Keratinocyte (primary cell): Measurements from ENCODE around the gene REG4. TPM values are rescaled to one million over a fixed set of nuclear protein-coding genes. Genes with fewer than 3 reads are reported as not detected.

Source experiments
- DNase-seq: peaks from one replicate; pipeline ENCODE4 v3.0.0-alpha.2; 2011; ENCODE audit warnings: low read depth, missing footprints, low spot score
- FAIRE-seq: peaks from 2 replicates; lab custom pipeline; 2011; peaks lifted over from hg19 to GRCh38; lab: Jason Lieb, UNC
- H2AFZ ChIP-seq: 2 replicates; pipeline ENCODE4 v1.6.0; 2012; ENCODE audit warnings: low read length, control low read depth, inconsistent platforms; ENCODE audit not compliant: control insufficient read depth
- H3K27ac ChIP-seq: 2 replicates; pipeline ENCODE4 v1.5.1; 2011; ENCODE audit warnings: low read length; ENCODE audit not compliant: control insufficient read depth, insufficient read depth
- H3K27me3 ChIP-seq: 3 replicates; pipeline ENCODE4 v1.6.0; 2011; ENCODE audit warnings: low read length; ENCODE audit not compliant: control insufficient read depth, insufficient read depth; ENCODE audit errors: extremely low read depth
- H3K36me3 ChIP-seq, 2 experiments: 2 replicates in 1 of 2; 3 replicates in 1 of 2; pipeline ENCODE4 v1.5.1; 2011; ENCODE audit warnings: low read length in 2 of 2, mild to moderate bottlenecking in 1 of 2; ENCODE audit not compliant: control insufficient read depth in 2 of 2, insufficient read depth in 2 of 2; ENCODE audit errors: extremely low read depth in 1 of 2
- H3K4me1 ChIP-seq: 3 replicates; pipeline ENCODE4 v1.5.1; 2011; ENCODE audit warnings: low read length; ENCODE audit not compliant: control insufficient read depth, insufficient read depth; ENCODE audit errors: extremely low read depth
- H3K4me2 ChIP-seq: 3 replicates; pipeline ENCODE4 v1.6.0; 2011; ENCODE audit warnings: low read depth, low read length; ENCODE audit not compliant: control insufficient read depth, insufficient read depth; ENCODE audit errors: extremely low read depth
- H3K4me3 ChIP-seq, 3 experiments: fragments of 200-600 bp in 1 of 3; sonication (generic) in 1 of 3; 2 replicates in 2 of 3; 3 replicates in 1 of 3; pipeline ENCODE4 v1.5.1; 2011 to 2016; ENCODE audit warnings: low read length in 3 of 3, mild to moderate bottlenecking in 3 of 3, control low read depth in 2 of 3, inconsistent platforms in 1 of 3, low read depth in 1 of 3, mixed read lengths in 1 of 3, mixed run types in 1 of 3, moderate library complexity in 1 of 3; ENCODE audit not compliant: control insufficient read depth in 2 of 3, insufficient read depth in 2 of 3; ENCODE audit errors: extremely low read depth in 1 of 3
- H3K79me2 ChIP-seq: 2 replicates; pipeline ENCODE4 v1.6.0; 2012; ENCODE audit warnings: low read length; ENCODE audit not compliant: control insufficient read depth, insufficient read depth
- H3K9ac ChIP-seq: 3 replicates; pipeline ENCODE4 v1.6.0; 2011; ENCODE audit warnings: low read length; ENCODE audit not compliant: control insufficient read depth, insufficient read depth; ENCODE audit errors: extremely low read depth
- H3K9me1 ChIP-seq: 3 replicates; pipeline ENCODE4 v1.6.0; 2011; ENCODE audit warnings: low read length; ENCODE audit not compliant: control insufficient read depth, insufficient read depth; ENCODE audit errors: extremely low read depth
- H3K9me3 ChIP-seq: 2 replicates; pipeline ENCODE4 v1.5.1; 2012; ENCODE audit warnings: low read depth, low read length; ENCODE audit not compliant: control insufficient read depth
- H4K20me1 ChIP-seq: 3 replicates; pipeline ENCODE4 v1.6.0; 2011; ENCODE audit warnings: low read length; ENCODE audit not compliant: control insufficient read depth, insufficient read depth; ENCODE audit errors: extremely low read depth
- CTCF ChIP-seq, 3 experiments: IDR thresholded peaks in 1 of 3; conservative IDR thresholded peaks in 1 of 3; optimal IDR thresholded peaks in 1 of 3; 2 replicates in 2 of 3; 3 replicates in 1 of 3; pipeline versions ENCODE3 to v1.5.1; 2011; ENCODE audit warnings: low read length in 3 of 3, mild to moderate bottlenecking in 3 of 3, moderate library complexity in 2 of 3, control low read depth in 1 of 3, inconsistent platforms in 1 of 3; ENCODE audit not compliant: insufficient read depth in 2 of 3; ENCODE audit errors: extremely low read depth in 1 of 3
- EZH2 ChIP-seq: IDR thresholded peaks from one replicate; pipeline ENCODE4 v1.6.1; 2012; ENCODE audit warnings: inconsistent platforms, mild to moderate bottlenecking, low read length, moderate library complexity
- dilution Hi-C: fragments of 300-500 bp; cut with MboI; formaldehyde crosslinking; loops from one replicate; pipeline ENCODE4 v1.7.0; 2020; ENCODE audit warnings: low sequenced_read_pairs; ENCODE audit not compliant: extremely low pct_ligation_motif_present
- polyA plus RNA-seq, 5 experiments: library from polyadenylated mRNA; depleted of rRNA in 3 of 5; stranded (reverse) in 3 of 5; stranded (forward) in 1 of 5; unstranded in 1 of 5; fragments of >200 nt; gene quantifications; 1 replicate in 1 of 5; 2 replicates in 3 of 5; 3 replicates in 1 of 5; pipeline versions ENCODE4 v1.2.1 to v1.2.3, GENCODE V29; 2011 to 2012; ENCODE audit warnings: missing spikeins in 2 of 5, low read depth in 1 of 5, low replicate concordance in 1 of 5

REG4 gene
- polyA plus RNA-seq, 1 donor (not counting 4 experiments of a cell fraction or from before 2014, with no cell fraction given) = not detected

- Histone ChIP-seq H3K9ac (no peak overlapping the region), H3K4me2 (no peak overlapping the region), H3K36me3 (no peaks in the 10 kb centered on the region), H3K9me3 (no peaks in the 10 kb centered on the region), H4K20me1 (no peaks in the 10 kb centered on the region), H3K4me1 (no peaks in the 10 kb centered on the region), H3K9me1 (no peaks in the 10 kb centered on the region), H3K27me3 (no peaks in the 10 kb centered on the region), H3K79me2 (no peaks in the 10 kb centered on the region), H2AFZ (no peak overlapping the region), H3K27ac (no peak overlapping the region), H3K4me3 (no peak overlapping the region)
- FAIRE-seq (no peak), DNase-seq (no peak)
- TF ChIP-seq EZH2 (no peak), CTCF (optimal IDR thresholded peaks at IDR 0.05 in 1 of 3, IDR thresholded peaks at IDR 0.05 in 1 of 3, conservative IDR thresholded peaks at IDR 0.05 in 1 of 3; ENCODE audit: extremely low read depth in 1 of 3, insufficient read depth in 2 of 3, low read length in 3 of 3) (no peak)
- dilution Hi-C loops = no loop called here
These were observed 12.3 kb downstream of the REG4 start for GRCh38 chr1:119799003-119799402.

GRCh38 chr1:119797606-119798005, 13.7 kb downstream of the REG4 start:
- H3K4me2 ChIP-seq = no peak overlapping the region
- DNase-seq (no peak), FAIRE-seq (no peak)
- H3K4me1 ChIP-seq = no peaks in the 10 kb centered on the region
- H3K4me3 ChIP-seq = no peak overlapping the region
- dilution Hi-C loops = no loop called here
- no peaks in the 10 kb centered on the region for H3K27me3 ChIP-seq
- no peaks in the 10 kb centered on the region for H4K20me1 ChIP-seq
- H3K36me3 ChIP-seq = no peaks in the 10 kb centered on the region
- no peak overlapping the region for H3K27ac ChIP-seq
- no peaks in the 10 kb centered on the region for H3K9me3 ChIP-seq
- TF ChIP-seq EZH2 (no peak), CTCF (optimal IDR thresholded peaks at IDR 0.05 in 1 of 3, IDR thresholded peaks at IDR 0.05 in 1 of 3, conservative IDR thresholded peaks at IDR 0.05 in 1 of 3; ENCODE audit: extremely low read depth in 1 of 3, insufficient read depth in 2 of 3, low read length in 3 of 3) (no peak)
- no peak overlapping the region for H3K9ac ChIP-seq
- no peaks in the 10 kb centered on the region for H3K9me1 ChIP-seq
- no peaks in the 10 kb centered on the region for H3K79me2 ChIP-seq
- H2AFZ ChIP-seq = no peak overlapping the region
